Stimulated activated naive B cell treated with anti-CD40 and anti-IgM and Interleukin-4, amounts not matched to agents 10 μg/mL and 1 μg/mL and 100 μg/mL, for 72 hours (primary cell): ENCODE results near the gene FNDC11.
A peak's percentile ranks its signal among the peaks of the same experiment; 100 is the strongest.

ENCODE experiments used
- ATAC-seq, 2 donors: fragments of 150-1000 bp; cut with Tn5 transposase; replicated peaks; 2 replicates each; pipeline ENCODE4 v1.10.0; 2021; ENCODE audit warnings: moderate library complexity in 1 of 2
- DNase-seq: peaks from one replicate; pipeline ENCODE4 v3.0.0; 2021
- H3K27ac Mint-ChIP-seq: one replicate; pipeline ENCODE4 v1.8.0; 2022; ENCODE audit warnings: mild to moderate bottlenecking, mixed read lengths
- H3K27me3 Mint-ChIP-seq, 2 donors: one replicate each; pipeline ENCODE4 v1.8.0; 2022; ENCODE audit warnings: mixed read lengths in 2 of 2
- H3K36me3 Mint-ChIP-seq, 2 donors: one replicate each; pipeline ENCODE4 v1.8.0; 2022; ENCODE audit warnings: mixed read lengths in 2 of 2, mild to moderate bottlenecking in 1 of 2
- H3K4me1 Mint-ChIP-seq, 2 donors: one replicate each; pipeline ENCODE4 v1.8.0; 2022; ENCODE audit warnings: mixed read lengths in 2 of 2, mild to moderate bottlenecking in 1 of 2
- H3K4me3 Mint-ChIP-seq, 2 donors: one replicate each; pipeline ENCODE4 v1.8.0; 2022; ENCODE audit warnings: mild to moderate bottlenecking in 2 of 2, mixed read lengths in 2 of 2, moderate library complexity in 1 of 2
- H3K9me3 Mint-ChIP-seq, 2 donors: one replicate each; pipeline ENCODE4 v1.8.0; 2022; ENCODE audit warnings: mixed read lengths in 2 of 2, mild to moderate bottlenecking in 1 of 2

The FNDC11 gene

DNA sequence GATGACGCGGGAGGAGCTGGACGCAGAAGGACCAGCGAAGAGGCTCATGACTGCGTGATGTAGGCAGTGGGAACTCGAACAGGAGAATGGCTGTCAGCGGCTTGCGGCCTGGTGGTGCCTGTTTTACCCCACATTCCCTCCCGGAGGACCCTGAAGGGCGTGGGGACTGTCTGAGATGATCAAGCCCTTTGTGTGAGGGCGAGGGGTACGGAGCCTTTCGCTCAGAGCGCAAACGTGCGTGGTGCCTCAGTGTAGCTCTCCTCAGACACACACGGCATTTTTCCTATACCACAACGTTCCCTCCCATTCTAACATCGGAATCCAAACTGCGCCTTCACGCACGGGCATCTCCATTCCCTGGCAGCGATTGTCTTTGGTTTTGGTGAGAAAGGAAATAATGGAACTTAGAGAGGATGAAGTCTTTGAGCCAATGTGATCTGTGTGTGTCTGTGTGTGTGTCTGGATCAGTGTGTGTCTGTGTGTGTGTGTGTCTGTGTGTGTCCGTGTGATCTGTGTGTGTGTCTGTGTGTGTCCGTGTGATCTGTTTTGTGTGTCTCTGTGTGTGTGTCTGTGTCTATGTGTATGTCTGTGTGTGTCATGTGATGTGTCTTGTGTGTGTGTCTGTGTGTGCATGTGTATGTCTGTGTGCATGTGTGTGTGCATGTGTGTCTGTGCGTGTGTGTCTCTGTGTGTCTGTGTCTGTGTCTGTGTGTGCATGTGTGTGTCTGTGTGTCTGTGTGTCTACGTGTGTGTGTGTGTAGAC is 22.1 kb upstream of the FNDC11 start:
- no peaks in the 10 kb centered on the region for H3K27me3 Mint-ChIP-seq
- DNase-seq (no peak), ATAC-seq (no peak)
- no peak overlapping the region for H3K4me3 Mint-ChIP-seq
- H3K36me3 Mint-ChIP-seq = no peaks in the 10 kb centered on the region
- no peaks in the 10 kb centered on the region for H3K9me3 Mint-ChIP-seq
- peaks cover 16% of the 10 kb centered on the region in 2 donors for H3K4me1 Mint-ChIP-seq
- H3K27ac Mint-ChIP-seq = no peak overlapping the region

DNA sequence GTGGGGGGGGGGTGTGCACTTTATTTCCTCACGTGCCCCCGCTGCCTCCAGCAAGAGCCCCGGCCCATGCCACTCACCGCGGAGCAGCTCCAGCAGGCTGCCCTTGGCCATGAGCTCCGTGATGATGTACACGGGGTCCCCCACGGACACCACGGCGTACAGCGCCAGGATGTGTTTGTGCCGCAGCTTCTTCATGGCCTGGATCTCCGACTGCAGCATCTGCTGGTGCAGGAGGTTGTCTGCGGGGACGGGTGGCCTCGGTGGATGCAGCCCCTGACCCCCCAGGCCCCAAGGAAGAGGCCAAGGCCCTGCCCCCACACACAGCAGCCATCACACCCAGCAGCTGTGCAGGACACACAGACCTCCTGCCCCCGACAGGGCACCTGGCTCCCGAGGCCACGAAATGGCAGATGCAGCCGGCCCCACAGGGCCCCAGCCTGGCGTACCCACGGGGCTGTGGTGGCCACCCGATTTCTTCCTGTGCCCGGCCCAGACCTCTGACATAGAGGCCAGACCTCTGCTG is 21.4 kb upstream of the FNDC11 start:
- H3K9me3 Mint-ChIP-seq = no peaks in the 10 kb centered on the region
- H3K4me3 Mint-ChIP-seq = no peak overlapping the region
- no peak overlapping the region for H3K27ac Mint-ChIP-seq
- peaks cover 19 to 20% of the 10 kb centered on the region in 2 donors for H3K4me1 Mint-ChIP-seq
- ATAC-seq (no peak), DNase-seq (no peak)
- no peaks in the 10 kb centered on the region for H3K27me3 Mint-ChIP-seq
- H3K36me3 Mint-ChIP-seq = no peaks in the 10 kb centered on the region

DNA sequence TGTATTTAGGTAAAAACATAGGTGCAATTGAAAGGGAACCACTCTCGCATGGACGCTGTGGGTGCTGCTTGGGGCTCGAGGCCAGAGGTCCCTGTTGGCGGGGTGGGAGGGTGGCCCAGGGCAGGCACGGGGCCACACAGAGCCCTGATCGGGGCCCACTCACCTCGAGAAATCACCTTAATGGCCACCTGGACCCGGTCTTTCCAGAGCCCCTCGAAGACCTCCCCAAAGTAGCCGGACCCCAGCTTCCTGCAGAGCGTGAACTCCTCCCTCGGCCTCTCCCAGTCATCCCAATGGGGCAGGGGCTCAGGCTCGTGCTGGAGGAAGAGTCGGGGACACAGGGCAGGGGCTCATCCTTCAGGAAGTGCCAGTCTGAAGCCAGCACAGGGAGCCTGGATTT is 20.6 kb upstream of the FNDC11 start:
- no peaks in the 10 kb centered on the region for H3K36me3 Mint-ChIP-seq
- DNase-seq (no peak), ATAC-seq (no peak)
- no peak overlapping the region for H3K27ac Mint-ChIP-seq
- H3K4me3 Mint-ChIP-seq = no peak overlapping the region
- H3K27me3 Mint-ChIP-seq = no peaks in the 10 kb centered on the region
- no peaks in the 10 kb centered on the region for H3K9me3 Mint-ChIP-seq
- peaks cover 23 to 28% of the 10 kb centered on the region in 2 donors for H3K4me1 Mint-ChIP-seq

DNA sequence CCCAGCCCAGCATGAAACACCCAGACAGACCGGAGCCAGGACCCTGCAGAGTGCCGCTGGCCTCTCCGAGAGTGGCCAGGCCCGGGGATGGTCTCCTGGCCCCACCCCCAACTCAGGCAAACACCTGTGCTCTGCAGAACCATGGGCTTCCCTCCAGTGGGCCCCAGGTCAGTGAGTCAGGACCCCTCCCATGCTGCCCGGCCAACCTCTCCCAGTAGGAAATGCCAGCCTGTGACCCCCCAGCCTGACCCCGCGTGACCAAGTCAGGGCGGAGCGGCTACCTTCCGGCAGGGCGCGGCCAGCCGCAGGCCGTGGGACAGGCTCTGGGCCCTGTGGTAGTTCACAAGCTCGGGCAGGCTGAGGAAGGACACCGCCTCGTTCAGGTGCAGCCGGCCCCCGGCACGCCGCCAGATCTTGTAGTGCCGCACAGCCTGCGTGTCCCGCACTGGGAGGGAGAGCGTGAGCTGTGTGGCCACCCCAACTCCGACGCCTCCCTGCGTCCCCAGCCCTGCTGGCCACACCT is 20.0 kb upstream of the FNDC11 start:
- DNase-seq (peak; percentile 4), ATAC-seq (no peak)
- Mint-ChIP-seq H3K27ac (no peak overlapping the region), H3K27me3 (no peaks in the 10 kb centered on the region), H3K9me3 (no peaks in the 10 kb centered on the region), H3K36me3 (no peaks in the 10 kb centered on the region), H3K4me1 (peaks cover 20 to 29% of the 10 kb centered on the region in 2 donors), H3K4me3 (no peak overlapping the region)

DNA sequence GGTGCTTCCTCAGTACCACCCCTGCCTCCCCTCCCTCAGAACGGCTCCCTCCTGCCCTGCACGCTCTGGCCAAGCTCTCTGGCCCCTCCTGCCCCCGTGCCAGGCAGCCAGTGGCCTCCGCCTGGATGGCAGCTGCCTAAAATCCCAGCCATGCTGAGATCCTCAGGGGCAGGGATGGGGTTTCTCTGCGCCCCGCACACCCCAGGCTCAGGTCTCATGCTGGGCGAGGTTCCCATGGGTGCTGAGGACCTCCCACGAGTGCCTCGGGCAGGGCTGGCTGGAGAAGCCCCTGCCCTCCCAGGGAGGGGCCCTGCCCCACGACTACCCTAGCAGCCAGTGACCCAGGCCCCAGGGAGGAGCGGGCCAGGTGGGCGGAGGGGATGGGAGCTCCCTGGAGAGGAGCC is 19.5 kb upstream of the FNDC11 start:
- no peaks in the 10 kb centered on the region for H3K27me3 Mint-ChIP-seq
- no peak overlapping the region for H3K4me3 Mint-ChIP-seq
- peaks cover 21 to 34% of the 10 kb centered on the region in 2 donors for H3K4me1 Mint-ChIP-seq
- no peaks in the 10 kb centered on the region for H3K36me3 Mint-ChIP-seq
- H3K9me3 Mint-ChIP-seq = no peaks in the 10 kb centered on the region
- no peak overlapping the region for H3K27ac Mint-ChIP-seq
- no peak for ATAC-seq
- DNase-seq = no peak

- ATAC-seq (no peak), DNase-seq (no peak)
- H3K4me3 Mint-ChIP-seq = no peak overlapping the region
- H3K27me3 Mint-ChIP-seq = no peaks in the 10 kb centered on the region
- no peak overlapping the region for H3K27ac Mint-ChIP-seq
- peaks cover 23 to 36% of the 10 kb centered on the region in 2 donors for H3K4me1 Mint-ChIP-seq
- H3K9me3 Mint-ChIP-seq = no peaks in the 10 kb centered on the region
- no peaks in the 10 kb centered on the region for H3K36me3 Mint-ChIP-seq
These were observed 18.9 kb upstream of the FNDC11 start for GRCh38 chr20:63534831-63535651.

GRCh38 chr20:63536241-63536977 is 17.6 kb upstream of the FNDC11 start:
- ATAC-seq (no peak), DNase-seq (no peak)
- Mint-ChIP-seq H3K4me3 (peak overlapping the region; percentile 83), H3K36me3 (no peaks in the 10 kb centered on the region), H3K27ac (peak overlapping the region; percentile 69), H3K4me1 (peaks cover 27 to 42% of the 10 kb centered on the region in 2 donors), H3K9me3 (no peaks in the 10 kb centered on the region), H3K27me3 (no peaks in the 10 kb centered on the region)

GRCh38 chr20:63536997-63537524 is 16.9 kb upstream of the FNDC11 start, which contains the start of gene PTK6:
TSS of gene PTK6 (minus strand) at chr20:63537376. CDS start at chr20:63537314, 62 bp downstream.
- Mint-ChIP-seq H3K4me3 (peak within 1 kb of the TSS; percentile 83), H3K4me1 (peaks cover 26 to 42% of the 10 kb centered on the region in 2 donors), H3K27ac (peak within 1 kb of the TSS; percentile 90), H3K9me3 (no peaks in the 10 kb centered on the region), H3K36me3 (no peaks in the 10 kb centered on the region), H3K27me3 (no peaks in the 10 kb centered on the region)
- peak; percentile 22 to 26 for ATAC-seq
- DNase-seq = no peak

DNA sequence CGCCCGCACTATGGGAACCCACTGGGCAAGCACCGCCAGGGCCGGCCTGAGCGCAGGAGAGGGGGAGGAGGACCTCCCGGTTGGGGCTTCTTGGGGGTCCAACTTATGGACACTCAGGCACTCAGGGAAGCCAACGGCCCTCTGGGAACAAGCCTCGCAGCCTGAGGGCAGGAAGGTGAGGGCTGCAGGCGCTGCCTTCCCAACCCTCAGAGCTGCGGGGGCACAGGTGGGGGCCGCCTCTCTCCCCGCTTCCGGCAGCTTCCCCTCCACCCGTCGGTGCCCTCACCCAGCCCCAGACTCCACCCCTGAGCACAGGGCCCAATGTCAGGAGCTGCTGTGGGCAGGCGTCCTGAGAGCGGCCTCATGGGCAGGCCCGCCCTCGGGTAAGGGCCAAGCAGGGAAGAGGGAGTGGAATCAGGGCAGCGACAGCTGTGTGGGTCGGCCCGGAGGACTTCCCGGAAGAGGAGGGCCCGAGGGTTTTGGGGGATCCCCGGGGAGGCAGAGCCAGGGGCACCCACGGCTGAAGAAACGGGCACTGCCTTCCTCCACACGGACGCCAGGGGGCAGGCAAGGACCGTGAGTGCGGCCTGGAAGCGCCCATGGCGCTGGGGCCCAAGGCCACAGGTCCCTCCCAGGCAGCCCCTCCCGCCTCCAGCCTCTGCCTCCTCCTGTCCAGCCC is 16.3 kb upstream of the FNDC11 start:
- peak overlapping the region; percentile 83 for H3K4me3 Mint-ChIP-seq
- peaks cover 26 to 45% of the 10 kb centered on the region in 2 donors for H3K4me1 Mint-ChIP-seq
- no peaks in the 10 kb centered on the region for H3K27me3 Mint-ChIP-seq
- ATAC-seq (peak; percentile 95), DNase-seq (peak; percentile 99)
- H3K9me3 Mint-ChIP-seq = no peaks in the 10 kb centered on the region
- H3K36me3 Mint-ChIP-seq = no peaks in the 10 kb centered on the region
- peak overlapping the region; percentile 90 for H3K27ac Mint-ChIP-seq

DNA sequence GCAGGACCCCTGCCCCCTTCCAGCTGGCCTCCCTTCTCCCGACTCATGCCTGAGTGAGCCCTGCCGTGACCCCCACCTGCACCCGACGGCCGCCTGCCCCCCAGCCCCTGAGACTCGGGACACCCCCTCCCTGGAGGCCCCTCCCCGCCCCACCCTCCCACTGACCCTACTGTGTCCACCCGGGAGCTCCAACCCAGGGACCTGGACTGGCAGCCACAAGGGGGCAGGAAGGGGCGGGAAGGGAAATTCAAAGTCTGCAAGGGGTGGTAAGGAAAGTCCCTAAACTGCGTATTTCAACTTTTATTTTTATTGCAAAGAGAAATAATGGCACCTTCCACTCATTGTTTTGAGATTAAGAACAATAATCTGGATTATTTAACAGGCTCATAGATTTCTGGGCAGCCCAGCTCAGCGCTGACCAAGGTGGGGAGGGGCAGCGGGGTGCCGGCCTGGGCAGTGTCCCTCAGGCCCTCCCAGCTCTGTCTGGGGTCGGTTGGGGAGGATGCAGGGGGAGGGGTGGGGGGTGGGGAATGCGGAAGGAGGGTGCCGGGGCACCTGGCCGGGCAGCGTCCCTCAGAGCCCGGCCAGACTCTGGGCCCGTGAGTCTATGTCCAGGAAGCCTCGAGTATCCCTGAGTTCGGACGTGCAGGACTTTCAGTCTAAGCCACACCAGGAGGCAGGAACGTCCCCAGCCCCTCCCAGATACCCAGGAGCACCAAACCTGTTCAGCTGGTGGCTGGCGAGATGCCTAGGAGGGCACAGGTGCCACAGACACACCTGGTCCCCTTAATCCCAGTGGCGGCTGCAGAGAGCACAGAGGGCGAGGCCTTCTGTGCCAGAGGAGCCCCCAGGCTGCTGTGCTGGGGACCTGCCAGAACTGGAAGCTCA is 15.5 kb upstream of the FNDC11 start:
- ATAC-seq (peak; percentile 1 to 4), DNase-seq (no peak)
- Mint-ChIP-seq H3K4me3 (peak overlapping the region; percentile 83), H3K4me1 (peaks cover 30 to 50% of the 10 kb centered on the region in 2 donors), H3K9me3 (no peaks in the 10 kb centered on the region), H3K36me3 (no peaks in the 10 kb centered on the region), H3K27me3 (no peaks in the 10 kb centered on the region), H3K27ac (peak overlapping the region; percentile 90)

- H3K27me3 Mint-ChIP-seq = no peaks in the 10 kb centered on the region
- no peak overlapping the region for H3K4me3 Mint-ChIP-seq
- no peak for DNase-seq
- ATAC-seq = no peak
- no peaks in the 10 kb centered on the region for H3K9me3 Mint-ChIP-seq
- H3K4me1 Mint-ChIP-seq = peaks cover 34 to 50% of the 10 kb centered on the region in 2 donors
- no peak overlapping the region for H3K27ac Mint-ChIP-seq
- no peaks in the 10 kb centered on the region for H3K36me3 Mint-ChIP-seq
These were observed 14.9 kb upstream of the FNDC11 start for GRCh38 chr20:63539092-63539430.

DNA sequence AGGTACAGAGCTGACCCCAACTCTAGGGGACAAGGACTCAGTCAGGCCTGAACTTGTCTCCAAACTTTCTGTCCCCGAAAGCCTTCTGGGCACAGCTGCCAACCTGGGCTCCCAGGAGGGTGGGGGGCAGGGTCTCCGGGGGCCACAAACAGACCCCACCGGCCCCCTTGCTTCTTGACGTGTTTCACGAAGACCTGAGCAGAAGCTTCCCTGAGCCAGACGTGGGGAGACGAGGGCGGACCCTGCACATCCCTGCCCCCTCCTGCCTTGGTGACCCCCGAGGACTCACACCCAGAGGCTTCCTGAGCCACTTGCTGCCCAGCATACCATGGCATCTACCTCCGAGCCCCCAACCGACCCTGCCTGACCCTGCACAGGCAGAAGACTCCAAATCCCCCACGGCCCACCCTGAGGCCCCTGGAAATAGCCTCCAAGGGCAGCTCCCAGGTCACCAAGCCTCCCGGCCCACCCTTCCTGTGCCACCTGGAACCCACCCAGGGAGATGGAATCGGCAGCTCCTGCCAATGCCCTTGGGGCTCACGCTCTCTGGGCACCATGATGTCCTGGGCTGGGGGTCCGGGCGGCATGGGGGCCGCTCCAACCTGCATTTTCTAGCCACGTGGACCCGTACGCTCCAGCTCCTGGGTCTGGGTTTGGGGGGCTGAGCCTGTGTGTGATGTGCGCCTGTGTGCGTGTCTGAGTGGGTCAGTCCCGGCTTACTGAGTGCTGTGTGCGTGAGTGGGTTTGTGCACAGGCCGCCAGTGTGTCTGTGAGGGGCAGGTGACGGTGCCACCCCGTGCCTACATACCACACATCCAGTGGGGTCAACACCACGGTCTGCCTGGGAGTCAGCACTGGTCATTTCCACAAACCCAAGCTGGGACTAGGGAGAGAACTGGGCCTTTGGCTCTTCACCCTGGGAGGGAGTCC is 14.3 kb upstream of the FNDC11 start:
- Mint-ChIP-seq H3K27ac (no peak overlapping the region), H3K36me3 (no peaks in the 10 kb centered on the region), H3K27me3 (no peaks in the 10 kb centered on the region), H3K4me1 (peaks cover 34 to 53% of the 10 kb centered on the region in 2 donors), H3K4me3 (no peak overlapping the region), H3K9me3 (no peaks in the 10 kb centered on the region)
- DNase-seq (no peak), ATAC-seq (no peak)
